NCI-H69 (cell line): ENCODE results near the gene MRFAP1L1.
"Not testable (repeated sequence)": the region's sequence is repeated elsewhere in the genome, so short reads cannot be mapped to it uniquely, and the experiment has no call there.

Experiments used
- DNase-seq: peaks from one replicate; lab custom pipeline; 2025; lab: John Stamatoyannopoulos, UW

The MRFAP1L1 gene

DNA sequence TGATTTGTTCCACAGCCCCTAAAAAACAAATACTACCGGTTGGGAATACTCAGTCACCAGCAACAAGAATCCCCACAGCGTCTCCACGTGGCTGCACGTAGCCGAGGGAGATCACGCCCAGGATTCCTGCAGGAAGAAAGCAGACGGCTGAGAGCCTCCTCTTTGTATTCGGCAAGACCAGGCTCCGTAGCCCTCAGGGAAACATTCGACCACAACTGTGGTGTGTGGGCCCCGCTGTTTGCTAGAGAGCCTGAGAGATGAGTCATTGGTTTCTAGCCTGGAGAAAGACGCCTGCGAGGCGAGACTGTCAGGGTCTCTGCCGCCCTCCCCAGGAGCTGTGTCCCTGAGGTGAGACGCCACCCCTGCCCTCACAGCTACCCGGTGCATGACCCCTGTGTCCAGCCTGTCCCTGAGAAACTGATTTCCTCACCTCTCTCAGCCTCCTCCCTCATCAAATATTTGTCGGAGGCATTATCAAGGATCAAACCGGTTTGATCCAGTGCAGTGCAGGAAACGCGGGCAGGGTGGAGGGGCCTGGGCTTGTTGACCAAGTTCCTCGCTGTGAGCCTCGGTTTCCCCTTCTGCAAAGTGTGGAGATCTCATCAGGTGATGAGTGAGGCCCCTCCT, 20.7 kb downstream of the MRFAP1L1 start:
- DNase-seq: no peak

DNA sequence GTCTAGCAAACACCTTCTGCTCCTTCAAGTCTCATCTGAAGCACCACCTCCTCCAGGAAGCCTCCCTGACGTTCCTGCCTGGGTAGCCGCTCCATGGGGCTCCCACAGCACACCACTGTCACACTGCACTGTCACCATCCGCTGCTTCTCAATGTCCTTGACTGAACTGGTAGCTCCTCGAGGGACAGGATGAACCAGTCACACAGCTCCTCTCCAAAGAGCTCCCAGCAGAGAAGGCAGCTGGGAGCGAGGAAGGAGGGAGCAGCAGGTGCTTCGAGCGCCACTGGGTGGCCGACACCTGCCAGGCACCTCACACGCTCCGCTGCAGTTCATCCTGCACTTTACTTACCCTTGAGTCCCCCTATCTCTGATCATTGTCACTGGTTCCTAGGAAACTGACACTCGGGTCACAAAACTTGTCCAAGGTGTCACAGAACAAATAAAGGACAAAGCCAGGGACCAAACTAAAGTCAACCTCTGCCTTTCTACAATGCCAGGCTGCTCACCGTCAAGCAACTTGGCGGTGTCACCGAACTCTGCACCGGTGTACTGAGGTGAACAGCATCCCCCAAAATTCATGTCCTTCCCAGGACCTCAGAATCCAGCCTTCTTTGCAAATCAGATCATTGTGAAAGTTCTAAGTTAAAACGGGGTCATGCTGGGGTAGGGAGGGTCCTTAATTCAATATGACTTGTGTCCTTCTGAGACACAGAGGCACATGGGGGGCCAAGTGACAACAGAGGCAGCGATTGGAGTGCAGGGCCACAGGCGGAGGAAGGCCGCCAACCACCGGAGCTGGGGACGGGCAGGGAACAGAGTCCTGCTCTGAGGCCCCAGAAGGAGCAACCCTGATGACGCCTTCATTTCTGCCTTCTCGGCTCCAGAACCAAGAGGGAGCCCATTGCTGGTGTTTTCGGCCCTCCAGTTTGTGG, 21.5 kb downstream of the MRFAP1L1 start:
- peak; percentile 12 for DNase-seq

DNA sequence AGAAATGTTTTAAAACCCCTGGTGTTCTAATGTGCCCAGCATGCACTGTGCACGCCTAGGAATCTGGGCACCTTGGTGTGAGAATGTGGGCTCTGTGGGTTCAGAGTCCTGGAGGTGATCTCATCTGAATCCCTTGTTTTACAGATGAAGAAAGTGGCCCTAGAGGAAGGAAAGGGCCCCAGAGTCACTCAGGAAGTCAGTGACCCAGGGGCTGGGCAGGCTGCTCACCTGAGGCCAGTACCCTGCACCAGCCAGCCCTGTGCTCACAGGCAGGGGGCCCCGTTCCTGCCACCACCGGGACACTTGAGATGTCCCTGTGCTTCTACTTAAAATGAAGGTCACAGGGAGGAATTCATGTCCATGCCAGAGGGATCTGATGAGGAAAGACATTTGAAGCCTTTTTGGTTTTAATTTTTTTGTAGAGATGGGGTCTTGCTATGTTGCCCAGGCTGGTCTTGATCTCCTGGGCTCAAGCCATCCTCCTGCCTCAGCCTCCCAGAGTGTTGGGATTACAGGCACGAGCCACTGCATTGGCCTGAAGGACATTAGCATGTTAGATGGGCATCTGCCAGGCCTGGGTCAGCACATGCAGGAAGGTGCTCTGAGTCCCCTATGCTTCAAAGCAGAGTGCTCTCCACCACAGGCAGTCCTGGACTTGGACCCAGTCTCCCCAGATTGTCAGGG, 23.4 kb downstream of the MRFAP1L1 start:
- no peak for DNase-seq

GRCh38 chr4:6684656-6685055, 25.0 kb downstream of the MRFAP1L1 start:
- no peak for DNase-seq

GRCh38 chr4:6682862-6683590, 26.6 kb downstream of the MRFAP1L1 start:
- DNase-seq: no peak

DNA sequence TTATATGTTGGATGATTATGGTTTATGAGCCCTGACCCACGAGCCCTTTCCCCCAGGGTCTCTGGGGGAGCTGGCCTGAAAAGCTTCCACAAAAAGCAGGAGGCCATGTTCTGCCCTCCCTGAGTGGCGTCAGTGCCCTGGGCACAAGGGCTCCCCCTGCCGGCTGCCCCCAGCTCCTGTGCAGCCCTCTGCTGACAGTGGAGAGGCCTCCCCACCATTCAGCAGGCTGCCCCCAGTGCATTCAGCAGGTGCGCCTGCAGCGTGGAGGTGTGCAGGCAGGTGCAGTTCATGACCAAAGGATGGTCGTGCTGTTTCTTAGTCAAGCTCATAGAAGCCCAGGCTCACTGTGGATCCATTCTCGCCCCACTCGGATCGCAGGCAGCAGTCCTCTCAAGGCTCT, 28.5 kb downstream of the MRFAP1L1 start:
- no peak for DNase-seq

DNA sequence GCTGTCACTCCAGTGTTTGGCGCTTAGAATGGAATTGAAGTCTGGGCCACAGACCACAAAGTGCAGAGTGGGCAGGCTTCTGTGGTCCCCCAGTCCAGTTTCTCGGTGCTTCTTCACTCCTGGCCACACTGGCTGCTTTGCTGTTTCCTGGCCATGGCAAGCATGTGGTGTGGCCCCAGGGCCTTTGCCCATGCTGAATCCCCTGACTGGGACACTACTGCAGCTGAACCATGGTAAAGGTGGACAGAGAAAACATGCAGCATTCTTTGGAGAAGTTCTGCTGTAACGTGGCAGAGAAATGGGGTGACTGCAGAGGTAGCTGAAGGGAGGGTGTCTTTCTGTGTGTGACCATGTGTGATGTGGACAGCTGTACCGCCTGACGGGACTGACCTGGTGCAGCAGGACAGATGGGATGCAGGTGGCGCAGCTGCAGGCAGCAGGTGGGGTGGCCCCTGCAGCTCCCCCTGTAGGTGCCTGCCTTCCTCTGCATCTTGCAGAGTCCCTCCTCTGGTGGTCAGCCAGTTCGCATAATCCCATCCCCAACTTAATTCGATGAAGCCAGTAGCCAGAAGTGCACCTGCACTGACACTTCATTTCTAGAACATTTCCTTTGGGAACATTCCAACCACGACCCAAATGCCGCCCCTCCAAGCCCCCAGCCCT, 29.2 kb downstream of the MRFAP1L1 start:
- DNase-seq: no peak

DNA sequence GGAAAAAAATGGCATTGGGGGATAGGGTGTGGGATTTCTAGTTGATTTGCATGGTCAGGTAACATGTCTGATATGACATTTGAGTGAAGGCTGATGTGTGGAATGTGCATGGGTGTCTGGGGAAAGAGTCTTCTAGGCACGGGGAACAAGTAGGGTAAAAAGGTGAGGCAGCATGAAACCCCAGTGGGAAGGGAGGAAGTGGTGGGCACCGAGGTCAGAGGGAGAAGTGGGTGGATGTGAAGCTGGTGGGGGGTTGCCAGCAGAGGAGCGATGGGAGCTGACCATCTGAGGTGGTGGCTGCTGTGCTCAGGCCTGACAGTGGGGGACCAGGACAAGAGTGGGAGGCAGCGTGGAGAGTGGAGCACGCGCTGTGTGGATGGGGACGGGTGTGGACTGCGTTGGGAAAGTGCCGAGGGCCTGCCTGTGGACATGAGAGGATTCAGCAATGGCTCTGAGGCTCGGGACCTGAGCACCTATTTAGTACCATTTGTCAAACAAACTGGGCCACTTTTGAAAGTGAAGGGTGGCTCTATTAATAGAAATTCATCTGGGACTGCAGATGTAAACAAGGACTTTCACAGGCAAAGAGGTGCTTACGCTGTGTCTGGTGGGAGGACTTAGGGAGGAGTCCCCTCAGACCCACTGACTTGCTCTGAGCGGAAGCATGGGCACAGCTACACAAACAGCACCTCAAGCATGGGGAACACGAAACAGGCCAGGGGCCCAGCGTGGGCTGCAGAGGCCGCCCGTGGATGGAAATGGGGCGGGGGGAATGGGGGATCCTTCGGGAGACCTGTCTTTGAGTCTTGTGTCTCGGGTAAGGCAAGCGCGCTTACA, 32.7 kb downstream of the MRFAP1L1 start:
- DNase-seq: no peak

DNA sequence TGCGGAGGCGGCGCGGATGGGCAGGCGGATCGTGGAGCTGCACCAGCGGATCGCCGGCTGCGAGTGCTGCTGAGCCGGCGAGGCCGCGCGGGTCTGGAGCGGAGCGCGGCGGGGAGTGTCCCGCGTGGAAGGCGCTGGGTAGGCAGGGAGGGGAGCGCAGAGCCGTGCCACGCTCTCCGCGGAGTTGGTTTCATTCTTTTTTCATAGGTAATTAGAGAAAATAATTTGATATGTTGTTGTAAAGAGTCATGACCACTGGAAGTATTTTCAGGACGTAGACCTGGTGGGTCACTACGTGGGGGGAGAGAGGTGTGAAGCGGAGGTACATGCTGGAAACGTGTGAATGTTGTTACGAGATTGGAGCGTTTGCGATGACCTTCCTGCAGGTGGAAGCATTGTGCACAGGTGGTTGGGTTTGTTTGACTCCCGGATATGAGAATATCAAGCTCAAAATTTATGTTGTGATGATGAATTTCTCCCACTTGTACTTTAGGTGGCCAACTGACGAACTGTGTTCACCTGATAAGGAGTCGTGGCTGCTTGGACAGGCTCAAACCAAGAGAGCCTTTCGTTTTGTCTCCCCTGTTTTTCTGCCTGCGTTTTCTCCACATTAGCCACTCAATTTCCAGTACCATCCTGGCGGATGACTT, 35.0 kb downstream of the MRFAP1L1 start:
- DNase-seq: peak; percentile 65

- DNase-seq: peak; percentile 94
Observed at GRCh38 chr4:6673660-6674499, 35.8 kb downstream of the MRFAP1L1 start.

DNA sequence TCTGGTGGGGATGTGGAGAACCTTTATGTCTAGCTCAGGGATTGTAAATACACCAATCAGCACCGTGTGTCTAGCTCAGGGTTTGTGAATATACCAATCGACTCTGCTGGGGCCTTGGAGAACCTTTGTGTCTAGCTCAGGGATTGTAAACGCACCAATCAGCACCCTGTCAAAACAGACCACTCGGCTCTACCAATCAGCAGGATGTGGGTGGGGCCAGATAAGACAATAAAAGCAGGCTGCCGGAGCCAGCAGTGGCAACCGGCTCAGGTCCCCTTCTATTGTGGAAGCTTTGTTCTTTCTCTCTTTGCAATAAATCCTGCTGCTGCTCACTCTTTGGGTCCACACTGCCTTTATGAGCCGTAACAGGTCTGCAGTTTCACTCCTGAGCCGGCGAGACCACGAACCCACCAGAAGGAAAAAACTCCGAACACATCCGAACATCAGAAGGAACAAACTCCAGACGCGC, 36.4 kb downstream of the MRFAP1L1 start:
- DNase-seq: peak; percentile 38

DNA sequence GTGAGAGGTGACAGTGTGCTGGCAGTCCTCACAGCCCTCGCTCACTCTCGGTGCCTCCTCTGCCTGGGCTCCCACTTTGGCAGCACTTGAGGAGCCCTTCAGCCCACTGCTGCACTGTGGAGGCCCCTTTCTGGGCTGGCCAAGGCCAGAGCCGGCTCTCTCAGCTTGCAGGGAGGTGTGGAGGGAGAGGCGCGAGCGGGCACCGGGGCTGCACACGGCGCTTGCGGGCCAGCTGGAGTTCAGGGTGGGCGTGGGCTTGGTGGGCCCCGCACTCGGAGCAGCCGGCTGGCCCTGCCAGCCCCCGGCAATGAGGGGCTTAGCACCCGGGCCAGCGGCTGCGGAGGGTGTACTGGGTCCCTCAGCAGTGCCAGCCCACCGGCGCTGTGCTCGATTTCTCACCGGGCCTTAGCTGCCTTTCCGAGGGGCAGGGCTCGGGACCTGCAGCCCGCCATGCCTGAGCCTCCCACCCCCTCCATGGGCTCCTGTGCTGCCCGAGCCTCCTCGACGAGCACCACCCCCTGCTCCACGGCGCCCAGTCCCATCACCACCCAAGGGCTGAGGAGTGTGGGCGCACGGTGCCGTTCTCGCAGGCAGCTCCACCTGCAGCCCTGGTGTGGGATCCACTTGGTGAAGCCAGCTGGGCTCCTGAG, 37.0 kb downstream of the MRFAP1L1 start:
- DNase-seq: not testable (repeated sequence)

- no peak for DNase-seq
Observed at GRCh38 chr4:6672131-6672530, 37.5 kb downstream of the MRFAP1L1 start.

- no peak for DNase-seq
Observed at GRCh38 chr4:6671648-6672047, 38.0 kb downstream of the MRFAP1L1 start.

DNA sequence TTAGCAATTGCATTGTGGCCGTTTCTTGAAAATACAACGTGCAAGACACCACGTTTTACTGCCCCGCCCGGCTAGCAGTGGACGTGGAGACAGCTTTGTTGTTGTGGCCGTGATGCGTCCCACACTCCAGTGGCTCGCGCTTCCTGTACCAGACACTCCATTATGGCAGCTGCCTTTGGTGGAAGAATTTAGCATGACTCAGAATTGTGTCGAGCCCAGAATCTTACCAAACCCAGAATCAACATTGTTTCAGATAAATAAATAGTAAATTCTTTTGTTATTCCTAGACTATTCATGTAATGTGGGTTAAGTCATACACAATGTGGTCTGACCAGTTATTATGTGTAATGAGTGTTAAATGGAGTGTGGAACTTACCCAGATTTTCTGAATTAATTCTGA, 41.3 kb downstream of the MRFAP1L1 start:
- no peak for DNase-seq

DNA sequence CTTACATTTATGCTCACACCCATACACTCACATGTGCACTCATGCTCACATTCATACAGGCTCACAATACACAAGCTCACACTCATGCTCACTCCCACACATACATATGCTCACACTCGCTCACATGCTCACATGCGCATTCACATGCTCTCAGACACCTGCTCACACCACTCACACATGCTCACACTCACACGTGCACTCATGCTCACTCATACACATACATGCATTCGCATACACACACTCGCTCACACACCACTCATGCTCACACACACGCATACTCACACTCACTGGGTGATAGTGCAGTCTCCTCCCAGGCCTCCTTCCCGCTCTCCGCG, 44.4 kb downstream of the MRFAP1L1 start:
- no peak for DNase-seq

DNA sequence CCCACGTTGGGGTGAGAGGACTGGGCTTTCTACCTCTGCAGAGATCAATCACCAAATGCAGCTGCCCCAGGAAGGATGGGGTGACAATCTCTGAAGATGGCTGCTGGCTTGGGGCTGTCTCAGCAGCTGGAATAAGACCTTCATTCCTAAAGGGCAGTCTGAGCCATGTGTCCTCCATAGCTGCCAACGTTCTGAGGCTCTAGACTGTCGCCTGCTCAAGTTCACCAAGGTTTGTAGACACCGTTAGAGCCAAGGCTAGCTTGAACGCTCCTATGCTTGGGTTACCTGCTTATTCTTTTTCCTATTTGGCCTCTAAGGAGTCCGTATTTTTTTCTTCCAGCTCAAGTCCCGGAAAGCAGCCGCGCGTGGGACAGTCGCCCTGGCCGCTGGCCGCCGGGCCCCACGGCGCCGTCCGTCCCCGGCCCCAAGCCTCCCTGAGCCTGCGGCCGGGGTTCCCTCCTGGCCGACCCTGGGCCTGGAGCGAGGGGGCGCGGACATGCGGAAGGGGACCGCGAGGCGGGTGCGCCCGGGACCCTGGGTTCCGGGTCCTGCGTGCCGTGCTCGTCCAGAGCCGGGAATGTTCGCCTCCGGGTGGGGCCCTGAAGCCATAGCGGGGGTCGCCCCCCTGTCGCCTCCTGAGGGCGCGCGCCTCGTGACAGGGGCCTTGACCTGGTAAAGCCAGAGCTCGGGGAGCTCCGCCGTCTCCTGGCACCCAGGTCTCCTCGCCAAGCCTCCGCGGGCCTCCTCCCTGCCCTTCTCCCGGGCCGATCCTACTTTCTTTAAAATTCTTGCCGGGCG, 45.9 kb downstream of the MRFAP1L1 start:
- DNase-seq: no peak

DNA sequence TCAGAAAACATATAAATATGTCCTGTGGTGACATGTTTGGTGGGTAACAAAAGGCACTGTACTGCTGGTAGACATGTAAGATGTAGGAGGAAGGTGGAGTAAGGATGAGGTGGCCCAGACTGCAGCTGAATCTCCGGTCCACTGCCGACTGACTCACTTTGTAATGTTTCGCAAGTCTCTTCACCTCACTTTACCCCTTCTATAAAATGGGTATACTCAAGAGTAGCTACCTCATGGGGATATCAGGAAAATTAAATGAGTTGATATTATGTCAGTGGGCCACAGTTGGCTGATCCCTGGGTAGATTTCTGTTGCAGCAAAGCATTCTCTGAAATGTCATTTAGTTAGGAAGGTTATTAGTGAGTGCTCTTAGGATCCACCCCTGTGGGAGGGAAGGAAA, 47.1 kb downstream of the MRFAP1L1 start:
- DNase-seq: no peak
